Chondrocyte (in vitro differentiated cells): ENCODE measurements around the gene MMP2. TPM values are rescaled to one million over a fixed set of nuclear protein-coding genes. Genes with fewer than 3 reads are reported as not detected.

Experiments
- DNase-seq: peaks from one replicate; pipeline ENCODE4 v3.0.0; 2021; ENCODE audit warnings: mixed read lengths, low spot score
- H3K27ac Mint-ChIP-seq: one replicate; pipeline ENCODE4 v1.8.0; 2021; ENCODE audit warnings: mild to moderate bottlenecking, moderate library complexity, mixed read lengths; ENCODE audit not compliant: unreplicated experiment
- H3K27me3 Mint-ChIP-seq: 2 replicates; pipeline ENCODE4 v1.8.0; 2021; ENCODE audit warnings: low read depth, mixed read lengths
- H3K36me3 Mint-ChIP-seq: 2 replicates; pipeline ENCODE4 v1.8.0; 2021; ENCODE audit warnings: low read depth, mixed read lengths
- H3K4me1 Mint-ChIP-seq: 2 replicates; pipeline ENCODE4 v1.8.0; 2021; ENCODE audit warnings: low read depth, mild to moderate bottlenecking, mixed read lengths
- H3K4me3 Mint-ChIP-seq: one replicate; pipeline ENCODE4 v1.8.0; 2021; ENCODE audit warnings: mild to moderate bottlenecking, moderate library complexity, mixed read lengths; ENCODE audit not compliant: unreplicated experiment
- H3K9me3 Mint-ChIP-seq: 2 replicates; pipeline ENCODE4 v1.8.0; 2021; ENCODE audit warnings: low read depth, mixed read lengths
- total RNA-seq: library from RNA; stranded (reverse); gene quantifications from 3 replicates; pipeline ENCODE4 v1.2.1, GENCODE V29; 2021
- TF ChIP-seq, protein P1 (sequence below): fragments of 200-600 bp; sonication (generic); IDR thresholded peaks from 2 replicates; pipeline ENCODE4 v1.5.0; 2021; ENCODE audit warnings: antibody characterized with exemption, mild to moderate bottlenecking, moderate library complexity

Gene MMP2
- total RNA-seq, 1 donor from 2014 or later = 227 TPM

DNA sequence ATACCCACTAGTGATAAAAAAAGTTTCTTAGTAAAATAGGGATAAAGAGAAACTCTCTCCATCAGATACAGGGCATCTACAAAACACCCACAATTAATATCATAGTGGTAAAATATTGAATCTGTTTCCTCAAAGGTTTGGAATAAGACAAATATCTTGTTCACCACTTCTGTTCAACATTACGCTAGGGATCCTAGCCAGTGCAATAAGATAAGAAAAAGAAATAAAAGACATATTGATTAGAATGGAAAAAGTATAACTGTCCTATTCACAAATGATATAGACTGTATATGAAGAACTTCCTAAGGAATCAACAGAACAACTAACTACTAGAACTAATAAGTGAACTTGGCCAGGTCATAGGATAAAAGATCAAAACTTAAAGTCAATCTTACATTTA, 42.8 kb downstream of the MMP2 start:
- Mint-ChIP-seq H3K27me3 (no peaks in the 10 kb centered on the region), H3K4me1 (peaks cover 4% of the 10 kb centered on the region), H3K36me3 (peaks cover 11% of the 10 kb centered on the region), H3K27ac (no peak overlapping the region), H3K9me3 (peaks cover 20% of the 10 kb centered on the region), H3K4me3 (no peak overlapping the region)
- TF ChIP-seq, protein P1, sequence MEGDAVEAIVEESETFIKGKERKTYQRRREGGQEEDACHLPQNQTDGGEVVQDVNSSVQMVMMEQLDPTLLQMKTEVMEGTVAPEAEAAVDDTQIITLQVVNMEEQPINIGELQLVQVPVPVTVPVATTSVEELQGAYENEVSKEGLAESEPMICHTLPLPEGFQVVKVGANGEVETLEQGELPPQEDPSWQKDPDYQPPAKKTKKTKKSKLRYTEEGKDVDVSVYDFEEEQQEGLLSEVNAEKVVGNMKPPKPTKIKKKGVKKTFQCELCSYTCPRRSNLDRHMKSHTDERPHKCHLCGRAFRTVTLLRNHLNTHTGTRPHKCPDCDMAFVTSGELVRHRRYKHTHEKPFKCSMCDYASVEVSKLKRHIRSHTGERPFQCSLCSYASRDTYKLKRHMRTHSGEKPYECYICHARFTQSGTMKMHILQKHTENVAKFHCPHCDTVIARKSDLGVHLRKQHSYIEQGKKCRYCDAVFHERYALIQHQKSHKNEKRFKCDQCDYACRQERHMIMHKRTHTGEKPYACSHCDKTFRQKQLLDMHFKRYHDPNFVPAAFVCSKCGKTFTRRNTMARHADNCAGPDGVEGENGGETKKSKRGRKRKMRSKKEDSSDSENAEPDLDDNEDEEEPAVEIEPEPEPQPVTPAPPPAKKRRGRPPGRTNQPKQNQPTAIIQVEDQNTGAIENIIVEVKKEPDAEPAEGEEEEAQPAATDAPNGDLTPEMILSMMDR = no peak
- DNase-seq = no peak

DNA sequence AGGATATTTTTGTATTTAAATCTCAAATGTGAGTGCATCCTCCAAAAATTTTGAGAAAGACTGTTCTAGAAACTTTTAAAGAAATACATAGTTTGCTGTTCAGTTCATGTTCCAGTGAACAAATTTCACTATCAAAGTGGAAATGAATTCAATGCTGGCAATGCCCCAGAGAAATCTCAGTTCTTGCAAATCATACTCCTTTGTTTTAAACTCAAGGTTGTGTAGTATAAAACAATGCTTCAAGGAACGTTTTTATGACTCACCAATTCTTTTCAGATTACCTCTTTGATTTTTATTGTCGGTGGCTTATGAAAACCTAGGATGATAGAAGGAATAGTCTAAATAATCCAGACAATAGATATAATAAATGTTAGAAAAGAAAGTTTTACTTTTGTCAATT, 47.4 kb downstream of the MMP2 start:
- Mint-ChIP-seq H3K4me3 (no peak overlapping the region), H3K36me3 (peaks cover 5% of the 10 kb centered on the region), H3K4me1 (peaks cover 4% of the 10 kb centered on the region), H3K27me3 (no peaks in the 10 kb centered on the region), H3K27ac (no peak overlapping the region), H3K9me3 (peaks cover 10% of the 10 kb centered on the region)
- DNase-seq = no peak
- TF ChIP-seq, protein P1 = no peak

DNA sequence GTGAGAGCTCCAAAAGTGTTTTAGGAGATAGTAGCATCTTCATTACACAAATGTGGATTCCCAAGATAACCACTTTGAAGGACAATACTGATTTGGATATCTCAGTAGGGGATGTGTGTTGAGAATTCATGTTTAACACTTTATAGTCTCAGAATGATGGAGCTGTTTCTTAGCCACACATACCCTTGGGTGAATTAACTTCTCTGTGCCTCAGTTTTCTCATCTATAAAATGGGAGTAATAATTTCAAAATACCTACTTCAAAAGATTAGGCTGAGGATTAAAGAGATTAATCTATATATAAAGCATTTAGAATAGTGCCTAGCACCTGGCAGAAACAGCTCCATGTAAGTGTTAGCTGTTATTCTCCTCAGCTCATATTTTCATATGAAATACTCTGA, 48.9 kb downstream of the MMP2 start:
- TF ChIP-seq, protein P1 = no peak
- Mint-ChIP-seq H3K4me3 (no peak overlapping the region), H3K27ac (no peak overlapping the region), H3K4me1 (peaks cover 13% of the 10 kb centered on the region), H3K9me3 (no peaks in the 10 kb centered on the region), H3K36me3 (no peaks in the 10 kb centered on the region), H3K27me3 (no peaks in the 10 kb centered on the region)
- no peak for DNase-seq

DNA sequence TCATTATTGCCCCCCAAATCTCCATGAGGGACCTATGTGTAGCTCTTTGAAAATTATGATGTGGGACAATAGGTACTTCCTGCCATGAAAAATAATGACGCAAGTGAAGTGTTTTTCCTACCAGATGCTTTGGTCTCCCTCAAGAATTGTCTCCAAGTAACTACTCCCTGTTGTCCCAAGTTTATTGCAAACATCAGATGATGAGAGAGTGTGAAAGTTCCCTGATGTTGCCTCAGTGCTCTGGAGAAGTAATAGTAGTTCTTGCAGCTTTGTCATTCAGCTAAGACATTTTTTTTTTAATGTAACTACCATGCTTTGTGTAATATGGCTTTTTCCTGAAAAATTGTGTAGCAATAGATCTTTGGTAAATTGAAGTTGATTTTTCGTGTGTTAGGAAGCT, 50.0 kb downstream of the MMP2 start:
- Mint-ChIP-seq H3K27me3 (no peaks in the 10 kb centered on the region), H3K4me1 (peaks cover 16% of the 10 kb centered on the region), H3K36me3 (no peaks in the 10 kb centered on the region), H3K4me3 (no peak overlapping the region), H3K27ac (no peak overlapping the region), H3K9me3 (no peaks in the 10 kb centered on the region)
- no peak for DNase-seq
- TF ChIP-seq, protein P1 = no peak

DNA sequence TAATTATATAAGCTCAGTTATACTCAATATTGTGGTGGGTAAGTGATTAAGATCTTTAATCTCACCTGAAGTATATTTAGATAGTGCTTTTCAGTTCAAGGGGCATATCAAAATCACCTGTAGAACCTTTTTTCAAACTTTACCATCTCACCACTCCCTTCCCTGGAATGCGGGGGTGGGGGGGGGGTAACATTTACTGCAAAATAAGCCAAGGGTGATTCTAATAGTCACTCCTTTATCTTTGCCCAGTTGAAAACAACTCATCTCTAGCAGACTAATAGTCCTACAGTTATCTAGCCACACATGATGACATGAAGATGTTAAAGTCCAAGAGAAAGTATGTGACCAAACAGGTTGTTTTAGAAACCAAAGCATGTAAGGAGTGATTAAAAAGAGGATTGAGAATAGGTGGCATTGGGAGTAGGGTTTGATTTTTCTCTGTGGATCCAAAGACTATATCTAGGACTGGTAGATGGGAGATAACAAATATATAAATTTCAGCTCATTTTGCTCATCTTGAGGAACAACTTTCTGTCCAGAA, 51.4 kb downstream of the MMP2 start:
- Mint-ChIP-seq H3K36me3 (no peaks in the 10 kb centered on the region), H3K4me1 (peaks cover 22% of the 10 kb centered on the region), H3K4me3 (no peak overlapping the region), H3K27ac (no peak overlapping the region), H3K27me3 (no peaks in the 10 kb centered on the region), H3K9me3 (no peaks in the 10 kb centered on the region)
- TF ChIP-seq, protein P1 = no peak
- DNase-seq = no peak
